ENCODE measurements around the gene CFAP126.
"Not testable (repeated sequence)": the region's sequence is repeated elsewhere in the genome, so short reads cannot be mapped to it uniquely, and the experiment has no call there.

The CFAP126 gene

GRCh38 chr1:161404051-161404597 lies 36.4 kb upstream of the CFAP126 start:
- no peak for TF ChIP-seq CTCF (IDR thresholded peaks at IDR 0.05; ENCODE audit: low read depth, low read length)
- H3K9me3 ChIP-seq: no peaks in the 10 kb centered on the region
- no peak for DNase-seq
- no peaks in the 10 kb centered on the region for H3K4me1 ChIP-seq
- no peaks in the 10 kb centered on the region for H3K36me3 ChIP-seq
- no peaks in the 10 kb centered on the region for H3K27me3 ChIP-seq
- H3K4me3 ChIP-seq (ENCODE audit: low read depth, low read length): no peak overlapping the region

DNA sequence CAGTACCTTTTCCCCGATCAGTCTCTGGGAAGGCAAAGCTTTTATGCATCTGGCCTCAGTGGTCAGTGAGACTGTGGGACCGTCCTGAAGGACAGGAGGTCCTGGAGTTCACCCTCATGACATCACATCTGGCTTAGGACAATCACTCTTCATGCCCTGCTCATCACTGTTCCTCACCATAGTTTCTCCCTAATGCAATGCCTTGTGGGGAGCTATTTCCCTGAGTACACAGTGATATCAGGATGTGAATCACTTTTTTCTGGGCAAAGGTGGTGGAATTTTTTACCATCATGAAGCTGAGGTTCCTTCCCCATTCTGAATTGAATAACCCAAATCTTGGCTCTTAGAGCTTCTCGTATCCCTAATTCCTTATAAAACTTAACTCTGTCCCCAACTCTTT lies 34.8 kb upstream of the CFAP126 start:
- H3K27me3 ChIP-seq: no peaks in the 10 kb centered on the region
- no peak overlapping the region for H3K4me3 ChIP-seq (ENCODE audit: low read depth, low read length)
- no peaks in the 10 kb centered on the region for H3K36me3 ChIP-seq
- no peaks in the 10 kb centered on the region for H3K4me1 ChIP-seq
- no peaks in the 10 kb centered on the region for H3K9me3 ChIP-seq
- TF ChIP-seq CTCF (IDR thresholded peaks at IDR 0.05; ENCODE audit: low read depth, low read length): no peak
- DNase-seq: no peak

DNA sequence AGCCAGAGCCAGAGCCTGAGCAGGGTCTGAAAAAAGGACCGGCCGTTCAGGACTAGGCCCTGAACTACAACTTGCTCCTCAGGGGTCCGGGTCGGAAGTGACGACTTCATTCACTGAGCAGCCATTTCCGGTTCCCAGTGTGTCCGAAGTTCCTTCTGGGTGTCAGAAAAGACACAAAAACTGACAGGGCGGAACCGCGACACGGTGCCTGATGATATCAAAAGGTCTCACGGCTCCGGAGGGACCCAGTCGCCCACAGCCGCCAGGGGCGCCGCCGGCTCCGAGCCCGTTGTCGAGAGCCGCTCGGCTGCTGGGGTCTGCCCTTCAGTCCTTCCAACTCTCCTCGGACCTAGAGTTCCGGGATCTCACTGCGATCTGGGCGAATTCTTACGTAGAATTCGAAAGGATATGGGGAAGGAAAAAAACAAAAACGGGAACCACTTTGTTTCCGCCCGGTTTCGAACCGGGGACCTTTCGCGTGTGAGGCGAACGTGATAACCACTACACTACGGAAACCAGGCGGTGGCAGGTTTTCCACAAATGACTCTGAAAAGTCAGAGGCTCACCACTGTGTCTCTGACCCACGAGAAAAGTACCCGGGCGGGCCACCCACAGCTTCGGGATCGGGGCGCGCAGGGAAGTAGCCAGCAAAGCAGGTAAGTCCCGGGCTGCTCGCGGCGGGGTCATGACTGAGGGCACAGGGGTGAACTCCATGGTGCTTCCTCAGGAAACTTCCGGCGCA lies 31.8 kb upstream of the CFAP126 start:
- H3K27me3 ChIP-seq: no peaks in the 10 kb centered on the region
- no peaks in the 10 kb centered on the region for H3K36me3 ChIP-seq
- peak overlapping the region; percentile 77 for H3K4me3 ChIP-seq (ENCODE audit: low read depth, low read length)
- peak; percentile 86 for DNase-seq
- H3K9me3 ChIP-seq: no peaks in the 10 kb centered on the region
- TF ChIP-seq CTCF (IDR thresholded peaks at IDR 0.05; ENCODE audit: low read depth, low read length): peak; percentile 53
- H3K4me1 ChIP-seq: no peaks in the 10 kb centered on the region

GRCh38 chr1:161398900-161399256 lies 31.2 kb upstream of the CFAP126 start:
- H3K36me3 ChIP-seq: no peaks in the 10 kb centered on the region

GRCh38 chr1:161397038-161397437 lies 29.4 kb upstream of the CFAP126 start:
- H3K4me1 ChIP-seq; H3K4me3 ChIP-seq (ENCODE audit: low read depth, low read length); H3K9me3 ChIP-seq; H3K36me3 ChIP-seq; H3K27me3 ChIP-seq; DNase-seq: not testable (repeated sequence)

More at GRCh38 chr1:161398900-161399256, 31.2 kb upstream of the CFAP126 start:
- no peaks in the 10 kb centered on the region for H3K4me1 ChIP-seq
- no peak for TF ChIP-seq CTCF (IDR thresholded peaks at IDR 0.05; ENCODE audit: low read depth, low read length)
- H3K4me3 ChIP-seq (ENCODE audit: low read depth, low read length): peak overlapping the region; percentile 77
- H3K27me3 ChIP-seq: no peaks in the 10 kb centered on the region
- no peaks in the 10 kb centered on the region for H3K9me3 ChIP-seq
- no peak for DNase-seq

- no peak overlapping the region for H3K4me3 ChIP-seq (ENCODE audit: low read depth, low read length)
- no peak for TF ChIP-seq CTCF (IDR thresholded peaks at IDR 0.05; ENCODE audit: low read depth, low read length)
- H3K27me3 ChIP-seq: no peaks in the 10 kb centered on the region
- no peak for DNase-seq
- no peaks in the 10 kb centered on the region; the same call in 1 of the 2 replicates for H3K36me3 ChIP-seq
- no peaks in the 10 kb centered on the region for H3K4me1 ChIP-seq
- H3K9me3 ChIP-seq: no peaks in the 10 kb centered on the region
These were observed 25.5 kb upstream of the CFAP126 start for GRCh38 chr1:161393151-161393550.

Data from BE2C (cell line).